ENCODE data around the gene YIPF1. TPM values are rescaled to one million over a fixed set of nuclear protein-coding genes. Genes with fewer than 3 reads are reported as not detected.

YIPF1 gene
- total and polyA plus RNA-seq, 10 of the 15 experiments (the other 5 are each of a cell fraction or from before 2014, with no cell fraction given): 13.0 to 36.0 (median 20.3) TPM

DNA sequence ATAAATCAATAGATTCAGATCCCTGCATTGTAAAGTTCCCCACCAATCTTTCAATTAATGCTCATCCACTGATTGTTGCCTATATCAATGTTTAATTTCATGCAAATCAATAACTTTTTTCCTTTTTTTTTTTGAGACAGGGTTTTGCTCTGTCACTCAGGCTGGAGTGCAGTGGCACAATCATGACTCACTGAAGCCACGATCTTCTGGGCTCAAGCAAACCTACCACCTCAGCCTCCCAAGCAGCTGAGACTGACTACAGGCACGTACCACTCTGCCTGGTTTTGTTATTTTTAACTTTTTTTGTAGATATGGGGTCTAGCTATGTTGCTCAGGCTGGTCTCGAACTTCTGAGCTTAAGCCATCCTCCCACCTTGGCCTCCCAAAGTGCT, 30.1 kb upstream of the YIPF1 start:
- Histone ChIP-seq H3K9ac (ENCODE audit: control insufficient read depth, insufficient read depth, low read length) (no peak overlapping the region), H3K4me3 (no peak overlapping the region), H3K36me3 (ENCODE audit: control insufficient read depth in 2 of 2, insufficient read depth in 2 of 2, low read length in 1 of 2) (peaks cover 1 to 9% of the 10 kb centered on the region in 2 experiments; a peak in 3 of 4 replicates), H3K79me2 (ENCODE audit: control insufficient read depth, insufficient read depth, low read length) (no peaks in the 10 kb centered on the region), H3K27me3 (replicated peaks in 1 of 2; ENCODE audit: control insufficient read depth in 2 of 2, insufficient read depth in 2 of 2, low read length in 1 of 2) (no peaks in the 10 kb centered on the region), H3K4me1 (ENCODE audit: control insufficient read depth, insufficient read depth, low read length) (no peaks in the 10 kb centered on the region), H2AFZ (ENCODE audit: control insufficient read depth, low read depth, low read length) (no peak overlapping the region), H3K27ac (ENCODE audit: control insufficient read depth, insufficient read depth) (no peak overlapping the region), H3K9me3 (replicated peaks; ENCODE audit: control insufficient read depth, insufficient read depth, low read length) (no peaks in the 10 kb centered on the region), H4K20me1 (ENCODE audit: control insufficient read depth, insufficient read depth) (no peaks in the 10 kb centered on the region), H3K4me2 (ENCODE audit: control insufficient read depth, insufficient read depth) (no peak overlapping the region)
- no TSS peak for BruUV-seq (replicated peaks)
- SMC1A ChIA-PET (ENCODE audit: uncharacterized antibody, unreplicated experiment): interaction anchor here (1.1 to 1.4 kb wide), 2 partner anchors 15 to 37 kb away, joined by 3 to 5 read pairs; no protein-coding TSS in a partner anchor
- DNase-seq (ENCODE audit: low read depth, low spot score) (no peak), ATAC-seq (no peak), FAIRE-seq (no peak)
- WGBS (ENCODE audit: insufficient coverage, insufficient replicate concordance, low lambda C conversion rate, missing lambda C conversion rate): 93% methylated on average over 3 of the region's 3 CpGs
- no peak for TF ChIP-seq ZSCAN29 (IDR thresholded peaks at IDR 0.05)
- TF ChIP-seq, protein P1, sequence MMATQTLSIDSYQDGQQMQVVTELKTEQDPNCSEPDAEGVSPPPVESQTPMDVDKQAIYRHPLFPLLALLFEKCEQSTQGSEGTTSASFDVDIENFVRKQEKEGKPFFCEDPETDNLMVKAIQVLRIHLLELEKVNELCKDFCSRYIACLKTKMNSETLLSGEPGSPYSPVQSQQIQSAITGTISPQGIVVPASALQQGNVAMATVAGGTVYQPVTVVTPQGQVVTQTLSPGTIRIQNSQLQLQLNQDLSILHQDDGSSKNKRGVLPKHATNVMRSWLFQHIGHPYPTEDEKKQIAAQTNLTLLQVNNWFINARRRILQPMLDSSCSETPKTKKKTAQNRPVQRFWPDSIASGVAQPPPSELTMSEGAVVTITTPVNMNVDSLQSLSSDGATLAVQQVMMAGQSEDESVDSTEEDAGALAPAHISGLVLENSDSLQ (IDR thresholded peaks at IDR 0.05): peak; percentile 40; the same call in 1 of the 2 replicates
- intact Hi-C loops (cut with micrococcal nuclease; ENCODE audit: unreplicated experiment) (no loop called here), in situ Hi-C loops (cut with MboI) (no loop called here)
- POLR2A ChIA-PET: no interaction called here
- RAD21 ChIA-PET (ENCODE audit: unreplicated experiment): no interaction called here
- CTCF ChIA-PET: interaction anchor here (1.4 kb wide), 1 partner anchor 41 kb away, joined by 4 read pairs; no protein-coding TSS in a partner anchor

DNA sequence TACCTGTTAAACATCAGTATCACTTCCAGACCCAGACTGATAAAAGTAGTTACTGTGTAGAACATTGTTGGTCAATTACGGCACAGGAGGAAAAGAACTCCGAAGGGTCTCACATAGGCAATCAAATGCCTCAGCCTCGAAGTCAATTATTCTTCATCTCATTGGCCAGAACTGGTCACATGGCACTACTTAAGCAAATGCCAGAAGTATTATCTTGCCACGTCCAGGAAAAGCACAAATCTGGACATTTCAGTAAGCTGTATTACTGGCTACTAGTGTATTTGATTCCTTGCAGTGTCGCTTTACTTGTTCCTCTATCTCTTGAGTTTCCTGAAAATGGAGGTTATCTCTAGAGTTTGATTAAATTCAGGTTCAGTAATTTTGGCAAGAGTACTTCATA, 28.7 kb upstream of the YIPF1 start:
- Histone ChIP-seq H2AFZ (ENCODE audit: control insufficient read depth, low read depth, low read length) (no peak overlapping the region), H3K27ac (ENCODE audit: control insufficient read depth, insufficient read depth) (no peak overlapping the region), H3K4me1 (ENCODE audit: control insufficient read depth, insufficient read depth, low read length) (no peaks in the 10 kb centered on the region), H3K27me3 (replicated peaks in 1 of 2; ENCODE audit: control insufficient read depth in 2 of 2, insufficient read depth in 2 of 2, low read length in 1 of 2) (no peaks in the 10 kb centered on the region), H3K9ac (ENCODE audit: control insufficient read depth, insufficient read depth, low read length) (no peak overlapping the region), H4K20me1 (ENCODE audit: control insufficient read depth, insufficient read depth) (no peaks in the 10 kb centered on the region), H3K4me2 (ENCODE audit: control insufficient read depth, insufficient read depth) (no peak overlapping the region), H3K36me3 (ENCODE audit: control insufficient read depth in 2 of 2, insufficient read depth in 2 of 2, low read length in 1 of 2) (peaks cover 1 to 12% of the 10 kb centered on the region in 2 experiments; a peak in 3 of 4 replicates), H3K4me3 (no peak overlapping the region), H3K79me2 (ENCODE audit: control insufficient read depth, insufficient read depth, low read length) (no peaks in the 10 kb centered on the region), H3K9me3 (replicated peaks; ENCODE audit: control insufficient read depth, insufficient read depth, low read length) (no peaks in the 10 kb centered on the region)
- FAIRE-seq (no peak), ATAC-seq (no peak), DNase-seq (ENCODE audit: low read depth, low spot score) (no peak)
- CTCF ChIA-PET: interaction anchor here (1.0 kb wide), 2 partner anchors 38 to 41 kb away, joined by 3 to 4 read pairs; no protein-coding TSS in a partner anchor
- TF ChIP-seq POU2F2 (IDR thresholded peaks at IDR 0.05; ENCODE audit: borderline replicate concordance, low read depth, low read length) (no peak), JUNB (IDR thresholded peaks at IDR 0.05) (no peak), FOXM1 (IDR thresholded peaks at IDR 0.05; ENCODE audit: low read depth, low read length) (no peak), YBX1 (IDR thresholded peaks at IDR 0.05) (no peak), NFYA (IDR thresholded peaks at IDR 0.05; ENCODE audit: borderline replicate concordance, low read depth, low read length) (no peak), BRCA1 (IDR thresholded peaks at IDR 0.05; ENCODE audit: low read depth, low read length) (no peak), FOS (IDR thresholded peaks at IDR 0.05; ENCODE audit: borderline replicate concordance, extremely low read depth, insufficient read length) (no peak), ZNF207 (IDR thresholded peaks at IDR 0.05; ENCODE audit: borderline replicate concordance) (no peak), MTA3 (IDR thresholded peaks at IDR 0.05; ENCODE audit: borderline replicate concordance, low read length) (no peak), ZBED1 (IDR thresholded peaks at IDR 0.05; ENCODE audit: borderline replicate concordance) (no peak), TARDBP (IDR thresholded peaks at IDR 0.05; ENCODE audit: borderline replicate concordance) (no peak), SMAD1 (IDR thresholded peaks at IDR 0.05; ENCODE audit: low read depth, partially characterized antibody) (no peak)
- TF ChIP-seq, protein P2, sequence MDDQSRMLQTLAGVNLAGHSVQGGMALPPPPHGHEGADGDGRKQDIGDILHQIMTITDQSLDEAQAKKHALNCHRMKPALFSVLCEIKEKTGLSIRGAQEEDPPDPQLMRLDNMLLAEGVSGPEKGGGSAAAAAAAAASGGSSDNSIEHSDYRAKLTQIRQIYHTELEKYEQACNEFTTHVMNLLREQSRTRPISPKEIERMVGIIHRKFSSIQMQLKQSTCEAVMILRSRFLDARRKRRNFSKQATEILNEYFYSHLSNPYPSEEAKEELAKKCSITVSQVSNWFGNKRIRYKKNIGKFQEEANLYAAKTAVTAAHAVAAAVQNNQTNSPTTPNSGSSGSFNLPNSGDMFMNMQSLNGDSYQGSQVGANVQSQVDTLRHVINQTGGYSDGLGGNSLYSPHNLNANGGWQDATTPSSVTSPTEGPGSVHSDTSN (IDR thresholded peaks at IDR 0.05; ENCODE audit: insufficient replicate concordance, low read depth, low read length): no peak
- intact Hi-C loops (cut with micrococcal nuclease; ENCODE audit: unreplicated experiment): no loop called here
- WGBS (ENCODE audit: insufficient coverage, insufficient replicate concordance, low lambda C conversion rate, missing lambda C conversion rate): 100% methylated on average over 5 of the region's 5 CpGs
- no TSS peak for BruUV-seq (replicated peaks)
- in situ Hi-C loops (cut with MboI): no loop called here
- POLR2A ChIA-PET: no interaction called here
- SMC1A ChIA-PET (ENCODE audit: uncharacterized antibody, unreplicated experiment): interaction anchor here (0.7 to 1.5 kb wide), 3 partner anchors 12 to 410 kb away, joined by 3 to 5 read pairs (median 4); no protein-coding TSS in a partner anchor
- RAD21 ChIA-PET (ENCODE audit: unreplicated experiment): no interaction called here
